Uterus (tissue), 2 donors: ENCODE measurements around the gene OSCP1.

Source experiments
- CTCF ChIP-seq, 4 experiments: fragments of 200-600 bp in 2 of 4; fragments of 450-650 bp in 2 of 4; sonication (generic) in 2 of 4; IDR thresholded peaks; one replicate each; pipeline ENCODE4 v1.5.1; 2016 to 2019; ENCODE audit warnings: antibody characterized with exemption in 4 of 4, mild to moderate bottlenecking in 2 of 4, moderate library complexity in 1 of 4
- POLR2A ChIP-seq, 2 donors: fragments of 450-650 bp; IDR thresholded peaks; one replicate each; pipeline ENCODE4 v1.6.1; 2016; ENCODE audit warnings: antibody characterized with exemption in 2 of 2, mild to moderate bottlenecking in 1 of 2, moderate library complexity in 1 of 2

- TF ChIP-seq CTCF (IDR thresholded peaks at IDR 0.05) (no peak), POLR2A (IDR thresholded peaks at IDR 0.05) (no peak)
Measured at GRCh38 chr1:36411674-36412648, 38.3 kb downstream of the OSCP1 start.
